ENCODE measurements around the gene PRPF6. TPM values are rescaled to one million over a fixed set of nuclear protein-coding genes. Genes with fewer than 3 reads are reported as not detected.
A peak's percentile ranks its signal among the peaks of the same experiment; 100 is the strongest.

Gene PRPF6
- total and polyA plus RNA-seq, 2 of the 13 experiments (the other 11 are each of a cell fraction or from before 2014, with no cell fraction given) = 63.7 to 101 TPM

DNA sequence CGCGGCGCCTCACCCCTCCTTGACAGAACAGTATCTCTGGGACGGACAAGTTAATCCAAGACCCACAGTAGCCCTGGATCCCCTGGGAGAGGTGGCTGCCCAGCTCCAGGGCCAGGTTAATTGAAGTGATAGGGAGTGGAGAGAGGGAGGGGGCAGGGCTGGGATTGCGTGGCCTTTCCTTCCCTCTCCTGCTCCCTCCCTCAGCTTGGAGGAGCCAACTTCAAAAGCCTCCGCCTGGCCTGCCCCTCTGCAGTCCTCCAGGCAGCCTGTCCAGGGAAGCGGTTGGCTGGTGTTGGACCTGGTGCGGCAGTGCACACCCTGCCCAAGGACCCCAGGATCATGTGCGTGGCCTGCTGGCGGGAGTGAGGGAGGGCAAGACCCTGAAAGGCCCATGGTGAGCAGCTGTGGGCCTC lies 55.0 kb downstream of the PRPF6 start, which contains the start of gene C20orf204 (continued):
- TF ChIP-seq, protein P1, sequence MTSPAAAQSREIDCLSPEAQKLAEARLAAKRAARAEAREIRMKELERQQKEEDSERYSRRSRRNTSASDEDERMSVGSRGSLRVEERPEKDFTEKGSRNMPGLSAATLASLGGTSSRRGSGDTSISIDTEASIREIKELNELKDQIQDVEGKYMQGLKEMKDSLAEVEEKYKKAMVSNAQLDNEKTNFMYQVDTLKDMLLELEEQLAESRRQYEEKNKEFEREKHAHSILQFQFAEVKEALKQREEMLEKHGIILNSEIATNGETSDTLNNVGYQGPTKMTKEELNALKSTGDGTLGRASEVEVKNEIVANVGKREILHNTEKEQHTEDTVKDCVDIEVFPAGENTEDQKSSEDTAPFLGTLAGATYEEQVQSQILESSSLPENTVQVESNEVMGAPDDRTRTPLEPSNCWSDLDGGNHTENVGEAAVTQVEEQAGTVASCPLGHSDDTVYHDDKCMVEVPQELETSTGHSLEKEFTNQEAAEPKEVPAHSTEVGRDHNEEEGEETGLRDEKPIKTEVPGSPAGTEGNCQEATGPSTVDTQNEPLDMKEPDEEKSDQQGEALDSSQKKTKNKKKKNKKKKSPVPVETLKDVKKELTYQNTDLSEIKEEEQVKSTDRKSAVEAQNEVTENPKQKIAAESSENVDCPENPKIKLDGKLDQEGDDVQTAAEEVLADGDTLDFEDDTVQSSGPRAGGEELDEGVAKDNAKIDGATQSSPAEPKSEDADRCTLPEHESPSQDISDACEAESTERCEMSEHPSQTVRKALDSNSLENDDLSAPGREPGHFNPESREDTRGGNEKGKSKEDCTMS (CRISPR knock-in tag; conservative IDR thresholded peaks at IDR 0.05) = no peak
- TF ChIP-seq MXD4 (CRISPR knock-in tag; IDR thresholded peaks at IDR 0.05) (peak; percentile 75), PAX8 (CRISPR knock-in tag; IDR thresholded peaks at IDR 0.05; ENCODE audit: borderline replicate concordance) (peak; percentile 80; the same call in 1 of the 2 replicates), TBX2 (CRISPR knock-in tag; IDR thresholded peaks at IDR 0.05; ENCODE audit: borderline replicate concordance) (peak; percentile 86), U2AF1 (optimal IDR thresholded peaks at IDR 0.05; ENCODE audit: low read depth, low read length) (peak; percentile 33), ZNF326 (CRISPR knock-in tag; IDR thresholded peaks at IDR 0.05; ENCODE audit: borderline replicate concordance) (peak; percentile 92; the same call in 1 of the 2 replicates), ZNF24 (IDR thresholded peaks at IDR 0.05) (peak; percentile 38; the same call in 1 of the 2 replicates), ZNF776 (CRISPR knock-in tag; IDR thresholded peaks at IDR 0.05) (no peak; the same call in none of the 2 replicates), ATF7-NPFF (CRISPR knock-in tag; IDR thresholded peaks at IDR 0.05; ENCODE audit: low read depth) (no peak; the same call in 1 of the 2 replicates), ZNF496 (CRISPR knock-in tag; IDR thresholded peaks at IDR 0.05; ENCODE audit: insufficient replicate concordance) (no peak), ZNF33B (CRISPR knock-in tag; IDR thresholded peaks at IDR 0.05) (peak; percentile 29; the same call in 1 of the 2 replicates), ZNF556 (CRISPR knock-in tag; IDR thresholded peaks at IDR 0.05; ENCODE audit: borderline replicate concordance) (peak; percentile 84; the same call in 1 of the 2 replicates), ZNF782 (CRISPR knock-in tag; IDR thresholded peaks at IDR 0.05; ENCODE audit: borderline replicate concordance) (peak; percentile 37; the same call in 1 of the 2 replicates), KIAA2018 (CRISPR knock-in tag; IDR thresholded peaks at IDR 0.05; ENCODE audit: borderline replicate concordance) (no peak), IKZF5 (CRISPR knock-in tag; IDR thresholded peaks at IDR 0.05) (peak; percentile 94)
- TF ChIP-seq, protein P2, sequence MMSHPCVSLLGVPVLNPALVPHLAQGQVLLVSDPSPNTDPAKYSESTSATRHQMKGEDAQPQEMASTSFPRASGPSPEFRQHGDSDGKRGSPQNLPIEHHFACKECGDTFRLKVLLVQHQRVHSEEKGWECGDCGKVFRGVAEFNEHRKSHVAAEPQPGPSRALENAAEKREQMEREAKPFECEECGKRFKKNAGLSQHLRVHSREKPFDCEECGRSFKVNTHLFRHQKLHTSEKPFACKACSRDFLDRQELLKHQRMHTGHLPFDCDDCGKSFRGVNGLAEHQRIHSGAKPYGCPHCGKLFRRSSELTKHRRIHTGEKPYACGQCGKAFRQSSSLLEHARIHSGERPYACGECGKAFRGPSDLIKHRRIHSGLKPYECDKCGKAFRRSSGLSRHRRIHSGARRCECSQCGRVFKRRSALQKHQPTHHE (CRISPR knock-in tag; IDR thresholded peaks at IDR 0.05; ENCODE audit: borderline replicate concordance) = no peak

All from HepG2 (cell line).